A549 (cell line): Measurements from ENCODE around the gene PBX2. TPM values are rescaled to one million over a fixed set of nuclear protein-coding genes. Genes with fewer than 3 reads are reported as not detected.

Experiments used
- ATAC-seq, 2 experiments: fragments of 200-7000 bp in 1 of 2; fragments of >200 bp in 1 of 2; cut with Nextera tagmentation in 1 of 2; cut with Tn5 transposase in 1 of 2; 3 replicates each; pipeline versions ENCODE4 v1.8.0 to v1.9.1; 2018 to 2020; ENCODE audit warnings: mild to moderate bottlenecking in 1 of 2, moderate library complexity in 1 of 2
- CTCF ChIA-PET: fragments of 300-600 bp; sonication (Branson Sonifier 250); formaldehyde crosslinking; extraction: SDS; loops from one replicate; lab custom pipeline; 2021; ENCODE audit warnings: antibody characterized with exemption, inconsistent platforms; lab: Yijun Ruan, JAX
- POLR2A ChIA-PET: fragments of 350-600 bp; formaldehyde crosslinking; extraction: SDS; loops from one replicate; lab custom pipeline; 2021; ENCODE audit warnings: antibody characterized with exemption, inconsistent platforms; lab: Yijun Ruan, JAX
- DNase-seq, 2 experiments: peaks; one replicate each; pipeline versions ENCODE4 v3.0.0 to v3.0.0-alpha.2; 2011 to 2016; ENCODE audit warnings: low read depth in 1 of 2, low spot score in 1 of 2
- FAIRE-seq: peaks from 2 replicates; lab custom pipeline; 2011; peaks lifted over from hg19 to GRCh38; lab: Jason Lieb, UNC
- H3K27ac ChIP-seq, 2 experiments: fragments of >200 bp; sonication (Bioruptor Twin); formaldehyde crosslinking; 3 replicates each; pipeline ENCODE4 v1.5.1; 2016 to 2017
- H3K4me1 ChIP-seq: fragments of >200 bp; sonication (Bioruptor Twin); formaldehyde crosslinking; 3 replicates; pipeline ENCODE4 v1.6.1; 2016
- H3K4me2 ChIP-seq: fragments of >200 bp; sonication (Bioruptor Twin); formaldehyde crosslinking; 3 replicates; pipeline ENCODE4 v1.6.1; 2016
- H3K4me3 ChIP-seq: fragments of >200 bp; sonication (Bioruptor Twin); formaldehyde crosslinking; 3 replicates; pipeline ENCODE4 v1.5.1; 2016
- H3K9me3 ChIP-seq: fragments of >200 bp; sonication (Bioruptor Twin); formaldehyde crosslinking; 3 replicates; pipeline ENCODE4 v1.6.1; 2016
- BCL3 ChIP-seq: fragments of >200 bp; sonication (Bioruptor Twin); formaldehyde crosslinking; IDR thresholded peaks from 3 replicates; pipeline ENCODE4 v1.6.1; 2016
- CBX2 ChIP-seq: fragments of 200-600 bp; sonication (generic); IDR thresholded peaks from 2 replicates; pipeline ENCODE4 v1.6.1; 2016; ENCODE audit warnings: low read depth, mild to moderate bottlenecking, borderline replicate concordance
- CBX8 ChIP-seq: fragments of 200-600 bp; sonication (generic); IDR thresholded peaks from 2 replicates; pipeline ENCODE4 v1.6.1; 2016
- CEBPB ChIP-seq, 2 experiments: fragments of >200 bp in 1 of 2; sonication (Bioruptor Twin) in 1 of 2; formaldehyde crosslinking in 1 of 2; IDR thresholded peaks; 2 replicates each; pipeline ENCODE4 v1.6.1; 2012 to 2016
- CHD2 ChIP-seq: fragments of 150-350 bp; IDR thresholded peaks from 2 replicates; pipeline ENCODE4 v1.6.1; 2014; ENCODE audit warnings: low read length; ENCODE audit not compliant: partially characterized antibody
- EHMT2 ChIP-seq: fragments of 200-600 bp; sonication (generic); IDR thresholded peaks from 2 replicates; pipeline ENCODE4 v1.6.1; 2016; ENCODE audit warnings: antibody characterized with exemption, low read depth, mild to moderate bottlenecking, moderate library complexity
- ELK1 ChIP-seq: fragments of 150-350 bp; IDR thresholded peaks from 2 replicates; pipeline ENCODE4 v1.6.1; 2014; ENCODE audit warnings: low read depth, mild to moderate bottlenecking, low read length
- ESRRA ChIP-seq: fragments of 150-350 bp; IDR thresholded peaks from 2 replicates; pipeline ENCODE4 v1.6.1; 2014; ENCODE audit warnings: mild to moderate bottlenecking, low read length, borderline replicate concordance
- HOXA7 ChIP-seq: fragments of 250-450 bp; sonication (Bioruptor Pico); IDR thresholded peaks from 2 replicates; pipeline ENCODE4 v1.5.0; 2020; ENCODE audit warnings: mild to moderate bottlenecking, moderate library complexity
- JUNB ChIP-seq: fragments of >200 bp; sonication (Bioruptor Twin); formaldehyde crosslinking; IDR thresholded peaks from 2 replicates; pipeline ENCODE4 v1.6.1; 2016
- MAFK ChIP-seq: fragments of 450-650 bp; IDR thresholded peaks from 2 replicates; pipeline ENCODE4 v1.6.1; 2014; ENCODE audit not compliant: partially characterized antibody
- REST ChIP-seq: fragments of 200-600 bp; sonication (generic); IDR thresholded peaks from 2 replicates; pipeline ENCODE4 v1.6.1; 2016; ENCODE audit warnings: antibody characterized with exemption, mild to moderate bottlenecking, moderate library complexity
- SMC3 ChIP-seq: fragments of >200 bp; sonication (Bioruptor Twin); formaldehyde crosslinking; IDR thresholded peaks from 3 replicates; pipeline ENCODE4 v1.6.1; 2018; ENCODE audit warnings: inconsistent platforms
- SREBF2 ChIP-seq: fragments of 450-650 bp; IDR thresholded peaks from 2 replicates; pipeline ENCODE4 v1.6.1; 2014; ENCODE audit warnings: mild to moderate bottlenecking, moderate library complexity
- TP53 ChIP-seq: fragments of 250-450 bp; sonication (Bioruptor Pico); IDR thresholded peaks from 2 replicates; pipeline ENCODE4 v1.5.0; 2021; ENCODE audit warnings: mild to moderate bottlenecking, moderate library complexity
- ZNF302 ChIP-seq: fragments of 250-450 bp; sonication (Bioruptor Pico); IDR thresholded peaks from 2 replicates; pipeline ENCODE4 v1.9.0; 2021; ENCODE audit warnings: inconsistent platforms, mild to moderate bottlenecking, moderate library complexity
- WGBS: methylation state at CpG from one replicate; pipeline ENCODE4 v1.1.6; 2017; ENCODE audit errors: missing lambda C conversion rate; 5-methylcytosine and 5-hydroxymethylcytosine counted together
- polyA plus RNA-seq, 4 experiments: library from polyadenylated mRNA; depleted of rRNA in 3 of 4; stranded (reverse); fragments of >200 nt; fragmentation: RNase III in 1 of 4; extraction: RNeasy Plus Mini Kit Qiagen cat#74134 plus additional on column Dnase treatment in 1 of 4; gene quantifications; 2 replicates in 3 of 4; 3 replicates in 1 of 4; pipeline ENCODE4 v1.2.3, GENCODE V29; 2011 to 2017

PBX2 gene
- polyA plus RNA-seq, 2 of the 4 experiments (the other 2 are of a cell fraction) = 27.0 to 30.8 TPM

GRCh38 chr6:32170294-32170693 is 19.7 kb downstream of the PBX2 start:
- no peak for DNase-seq
- TF ChIP-seq SMC3 = no peak
- no peaks in the 10 kb centered on the region for H3K9me3 ChIP-seq
- no peak overlapping the region for H3K4me3 ChIP-seq
- H3K4me2 ChIP-seq = no peak overlapping the region
- no peak for ATAC-seq
- CTCF ChIA-PET = interaction anchor here (1.1 kb wide), 1 partner anchor 51 kb away, joined by 5 read pairs; no protein-coding TSS in a partner anchor
- POLR2A ChIA-PET = no interaction called here
- H3K4me1 ChIP-seq = peaks cover 9% of the 10 kb centered on the region; the same call in 2 of the 3 replicates
- WGBS = 85% methylated on average over 4 of the region's 11 CpGs
- no peak for FAIRE-seq
- no peak overlapping the region for H3K27ac ChIP-seq

- no peak for TF ChIP-seq ESRRA
- no peak for TF ChIP-seq CEBPB (IDR thresholded peaks at IDR 0.05)
- TF ChIP-seq, all 56 proteins: peak for 0
- FAIRE-seq (no peak), ATAC-seq (peak; percentile 43 to 46; a peak in 1 of 6 replicates), DNase-seq (no peak)
- ChIA-PET POLR2A (no interaction called here), CTCF (interaction anchor here (1.3 kb wide), 1 partner anchor 50 kb away, joined by 4 read pairs; no protein-coding TSS in a partner anchor)
- Histone ChIP-seq H3K9me3 (no peaks in the 10 kb centered on the region), H3K27ac (no peak overlapping the region), H3K4me3 (no peak overlapping the region), H3K4me2 (no peak overlapping the region), H3K4me1 (no peaks in the 10 kb centered on the region)
- 88% methylated on average over 11 of the region's 11 CpGs for WGBS
Measured at GRCh38 chr6:32168807-32169591, 21.0 kb downstream of the PBX2 start.

GRCh38 chr6:32168350-32168749 is 21.7 kb downstream of the PBX2 start:
- ATAC-seq (no peak), DNase-seq (no peak), FAIRE-seq (no peak)
- ChIA-PET CTCF (interaction anchor here (1.3 kb wide), 1 partner anchor 49 kb away, joined by 4 read pairs; no protein-coding TSS in a partner anchor), POLR2A (no interaction called here)
- H3K4me2 ChIP-seq = no peak overlapping the region
- no peak overlapping the region for H3K4me3 ChIP-seq
- H3K9me3 ChIP-seq = no peaks in the 10 kb centered on the region
- no peak overlapping the region for H3K27ac ChIP-seq
- H3K4me1 ChIP-seq = no peaks in the 10 kb centered on the region
- 76% methylated on average over 2 of the region's 2 CpGs for WGBS
- TF ChIP-seq SMC3 (no peak), ZNF302 (CRISPR knock-in tag) (no peak), CBX8 (no peak), JUNB (no peak), ELK1 (no peak), HOXA7 (CRISPR knock-in tag) (no peak), REST (no peak), BCL3 (no peak), CHD2 (no peak), EHMT2 (no peak), TP53 (CRISPR knock-in tag) (no peak), SREBF2 (no peak), CBX2 (no peak), MAFK (no peak)
